K562 (cell line): ENCODE data around the gene EOGT. TPM values are rescaled to one million over a fixed set of nuclear protein-coding genes. Genes with fewer than 3 reads are reported as not detected.

Source experiments
- ATAC-seq: fragments of 200-7000 bp; cut with Tn5 transposase; 3 replicates; pipeline ENCODE4 v1.9.1; 2020; ENCODE audit warnings: moderate library complexity
- BruUV-seq: library from RNA; stranded (reverse); fragments of 400-500 nt; replicated peaks from 2 replicates; lab custom pipeline; 2021; lab: Mats Ljungman, UMichigan
- CTCF ChIA-PET: fragments of 300-600 bp; formaldehyde crosslinking; extraction: SDS; loops from one replicate; lab custom pipeline; 2021; ENCODE audit warnings: low intra/inter-chr PET ratio; lab: Yijun Ruan, JAX
- POLR2A ChIA-PET: fragments of 300-600, 350-650 bp; sonication (Branson Sonifier 250); formaldehyde crosslinking; extraction: SDS; loops from one replicate; lab custom pipeline; 2021; ENCODE audit warnings: antibody characterized with exemption, inconsistent platforms; lab: Yijun Ruan, JAX
- DNase-seq, 4 experiments: peaks; one replicate each; pipeline versions ENCODE4 v3.0.0 to v3.0.0-alpha.2; 2011 to 2018; ENCODE audit warnings: low spot score in 3 of 4, mixed read lengths in 3 of 4; ENCODE audit errors: extremely low read depth in 1 of 4
- FAIRE-seq: peaks from 2 replicates; lab custom pipeline; 2011; peaks lifted over from hg19 to GRCh38; lab: Jason Lieb, UNC
- H2AFZ ChIP-seq: 2 replicates; pipeline ENCODE4 v1.6.0; 2011; ENCODE audit warnings: low read depth, low read length, control low read depth, inconsistent platforms
- H3K27ac ChIP-seq: fragments of 200-600 bp; 3 replicates; pipeline ENCODE4 v1.8.0; 2011; ENCODE audit warnings: low read depth, mild to moderate bottlenecking, control low read depth, inconsistent platforms, low read length, moderate library complexity, mixed read lengths; ENCODE audit errors: extremely low read depth
- H3K27me3 ChIP-seq, 2 experiments: fragments of 300-600 bp in 1 of 2; 2 replicates in 1 of 2; 3 replicates in 1 of 2; pipeline versions ENCODE4 v1.6.0 to v1.8.0; 2011; ENCODE audit warnings: inconsistent platforms in 2 of 2, low read length in 2 of 2, mild to moderate bottlenecking in 1 of 2, mixed read lengths in 1 of 2, moderate library complexity in 1 of 2; ENCODE audit not compliant: control insufficient read depth in 2 of 2, insufficient read depth in 2 of 2
- H3K36me3 ChIP-seq: fragments of 300-600 bp; 3 replicates; pipeline ENCODE4 v1.8.0; 2011; ENCODE audit warnings: mild to moderate bottlenecking, low read length, inconsistent platforms; ENCODE audit not compliant: control insufficient read depth, insufficient read depth
- H3K4me1 ChIP-seq, 2 experiments: fragments of 200-600 bp in 1 of 2; replicated peaks in 1 of 2; 2 replicates in 1 of 2; 3 replicates in 1 of 2; pipeline versions ENCODE4 v1.5.1 to v1.8.0; 2011; ENCODE audit warnings: inconsistent platforms in 2 of 2, low read length in 2 of 2, mild to moderate bottlenecking in 1 of 2, mixed read lengths in 1 of 2, moderate library complexity in 1 of 2; ENCODE audit not compliant: control insufficient read depth in 2 of 2, insufficient read depth in 2 of 2
- H3K4me2 ChIP-seq: 2 replicates; pipeline ENCODE4 v1.6.1; 2011; ENCODE audit warnings: low read length, control low read depth, inconsistent platforms, mixed read lengths; ENCODE audit not compliant: insufficient read depth
- H3K4me3 ChIP-seq: fragments of 200-600 bp; sonication (generic), shearing (Covaris generic); 2 replicates; pipeline ENCODE4 v1.5.1; 2016; ENCODE audit warnings: control low read depth, inconsistent platforms
- H3K79me2 ChIP-seq: fragments of 200-600 bp; 3 replicates; pipeline ENCODE4 v1.8.0; 2011; ENCODE audit warnings: low read length, inconsistent platforms; ENCODE audit not compliant: control insufficient read depth, insufficient read depth
- H3K9ac ChIP-seq, 2 experiments: 2 replicates each; pipeline versions ENCODE4 v1.6.0 to v1.6.1; 2011; ENCODE audit warnings: low read depth in 2 of 2, low read length in 2 of 2, control low read depth in 1 of 2, inconsistent platforms in 1 of 2, mild to moderate bottlenecking in 1 of 2, mixed read lengths in 1 of 2; ENCODE audit not compliant: insufficient read depth in 1 of 2
- H3K9me1 ChIP-seq: one replicate; pipeline ENCODE4 v1.6.0; 2011; ENCODE audit warnings: inconsistent platforms, mild to moderate bottlenecking, low read length, moderate library complexity; ENCODE audit not compliant: control insufficient read depth, insufficient read depth
- H3K9me3 ChIP-seq: replicated peaks from 2 replicates; pipeline ENCODE4 v1.5.1; 2011; ENCODE audit warnings: low read depth, low read length, inconsistent platforms; ENCODE audit not compliant: control insufficient read depth, insufficient read depth
- H4K20me1 ChIP-seq: replicated peaks from 2 replicates; pipeline ENCODE4 v1.6.1; 2011; ENCODE audit warnings: low read length, inconsistent platforms, mixed read lengths; ENCODE audit not compliant: control insufficient read depth, insufficient read depth
- DDX20 ChIP-seq: fragments of 450-650 bp; IDR thresholded peaks from 2 replicates; pipeline ENCODE4 v1.6.1; 2016; ENCODE audit warnings: missing genetic modification characterization, low read depth, mild to moderate bottlenecking, missing compliant biosample characterization, moderate library complexity
- ELF1 ChIP-seq: fragments of 200-800 bp; sonication (Bioruptor generic); IDR thresholded peaks from 2 replicates; pipeline ENCODE4 v1.6.1; 2016; ENCODE audit warnings: missing genetic modification characterization, missing compliant biosample characterization
- ERF ChIP-seq: fragments of 450-650 bp; formaldehyde crosslinking; IDR thresholded peaks from 2 replicates; pipeline ENCODE4 v1.4.0; 2020; ENCODE audit warnings: mild to moderate bottlenecking, mixed read lengths
- FOXJ2 ChIP-seq: fragments of 200-800 bp; sonication (Bioruptor generic); IDR thresholded peaks from 2 replicates; pipeline ENCODE4 v1.6.1; 2016; ENCODE audit warnings: missing genetic modification characterization, missing compliant biosample characterization
- FOXK2 ChIP-seq, 2 experiments: fragments of 450-650 bp; IDR thresholded peaks in 1 of 2; conservative IDR thresholded peaks in 1 of 2; 2 replicates each; pipeline ENCODE4 v1.6.1; 2016; ENCODE audit warnings: low read depth in 2 of 2, mild to moderate bottlenecking in 1 of 2
- HCFC1 ChIP-seq: IDR thresholded peaks from 2 replicates; pipeline ENCODE4 v1.6.1; 2012; ENCODE audit warnings: low read depth, low read length, improper control_type of control experiment
- HEY1 ChIP-seq: fragments of 250-450 bp; sonication (Bioruptor Pico); IDR thresholded peaks from 2 replicates; pipeline ENCODE4 v1.5.0; 2020; ENCODE audit warnings: mild to moderate bottlenecking, moderate library complexity, borderline replicate concordance
- KAT7 ChIP-seq: sonication (generic); formaldehyde crosslinking; IDR thresholded peaks from 2 replicates; pipeline ENCODE4 v1.8.0; 2022; ENCODE audit warnings: missing genetic modification reagents, mild to moderate bottlenecking, borderline replicate concordance
- L3MBTL2 ChIP-seq: fragments of 450-650 bp; IDR thresholded peaks from 2 replicates; pipeline ENCODE4 v1.6.1; 2016; ENCODE audit warnings: mild to moderate bottlenecking, moderate library complexity
- MLX ChIP-seq, 2 experiments: fragments of 450-650 bp in 1 of 2; sonication (generic) in 1 of 2; formaldehyde crosslinking; conservative IDR thresholded peaks; 2 replicates each; pipeline versions ENCODE4 v1.4.0 to v1.8.1; 2020 to 2022; ENCODE audit warnings: mild to moderate bottlenecking in 1 of 2, missing genetic modification reagents in 1 of 2
- NCOA1 ChIP-seq: fragments of 450-650 bp; IDR thresholded peaks from 2 replicates; pipeline ENCODE4 v1.6.1; 2016; ENCODE audit warnings: low read depth
- NFE2 ChIP-seq: IDR thresholded peaks from 2 replicates; pipeline ENCODE4 v1.6.1; 2014; ENCODE audit warnings: antibody characterized with exemption, low read depth
- SPI1 ChIP-seq: IDR thresholded peaks from 2 replicates; pipeline ENCODE4 v1.6.1; 2011; ENCODE audit warnings: low read depth, low read length, control low read depth, borderline replicate concordance
- TEAD4 ChIP-seq, 2 experiments: sonication (generic) in 1 of 2; formaldehyde crosslinking in 1 of 2; IDR thresholded peaks; 2 replicates each; pipeline versions ENCODE4 v1.6.1 to v1.8.0; 2012 to 2022; ENCODE audit warnings: borderline replicate concordance in 1 of 2, inconsistent platforms in 1 of 2, low read length in 1 of 2, mild to moderate bottlenecking in 1 of 2, missing genetic modification reagents in 1 of 2
- ZNF23 ChIP-seq: fragments of 250-450 bp; sonication (Bioruptor Pico); IDR thresholded peaks from 2 replicates; pipeline ENCODE4 v1.4.0; 2020; ENCODE audit warnings: mild to moderate bottlenecking
- ZNF282 ChIP-seq: sonication (generic); formaldehyde crosslinking; IDR thresholded peaks from 2 replicates; pipeline ENCODE4 v1.8.1; 2023; ENCODE audit warnings: missing genetic modification reagents
- WGBS: fragments of 100-300 bp; shearing (Covaris generic); methylation state at CpG from one replicate; pipeline ENCODE4 v1.1.6; 2016; ENCODE audit warnings: low coverage, mixed read lengths; ENCODE audit not compliant: insufficient coverage; ENCODE audit errors: missing lambda C conversion rate; 5-methylcytosine and 5-hydroxymethylcytosine counted together
- in situ Hi-C: fragments of 300-500 bp; cut with MboI; formaldehyde crosslinking; loops from 4 replicates; pipeline ENCODE4 v1.15.0; 2018; ENCODE audit warnings: inconsistent platforms, mixed read lengths
- intact Hi-C: fragments of 100-400 bp; cut with micrococcal nuclease; formaldehyde crosslinking; loops from 2 replicates; pipeline ENCODE4 v1.14.2; 2022
- polyA plus RNA-seq, 8 experiments: library from polyadenylated mRNA; depleted of rRNA in 4 of 8; stranded (reverse) in 5 of 8; unstranded in 3 of 8; fragments of >200 nt; fragmentation: Nextera tagmentation in 2 of 8; fragmentation: Illumina TruSeq in 1 of 8; extraction: Ambion mirVana in 2 of 8; extraction: Trizol in 1 of 8; gene quantifications; 2 replicates each; pipeline versions ENCODE4 v1.2.1 to v1.2.3, GENCODE V29; 2011 to 2014; ENCODE audit warnings: inconsistent platforms in 1 of 8, missing spikeins in 1 of 8
- total RNA-seq, 7 experiments: library from RNA; depleted of rRNA in 6 of 7; stranded (reverse); fragments of >200 nt in 6 of 7; fragmentation: Illumina TruSeq in 2 of 7; extraction: Trizol in 2 of 7; gene quantifications; 2 replicates each; pipeline versions ENCODE4 v1.2.1 to v1.2.3, GENCODE V29; 2011 to 2021; ENCODE audit warnings: low replicate concordance in 1 of 7

Gene EOGT
- total and polyA plus RNA-seq, 9 of the 15 experiments (the other 6 are each of a cell fraction or from before 2014, with no cell fraction given): 3.6 to 17.9 (median 7.4) TPM

DNA sequence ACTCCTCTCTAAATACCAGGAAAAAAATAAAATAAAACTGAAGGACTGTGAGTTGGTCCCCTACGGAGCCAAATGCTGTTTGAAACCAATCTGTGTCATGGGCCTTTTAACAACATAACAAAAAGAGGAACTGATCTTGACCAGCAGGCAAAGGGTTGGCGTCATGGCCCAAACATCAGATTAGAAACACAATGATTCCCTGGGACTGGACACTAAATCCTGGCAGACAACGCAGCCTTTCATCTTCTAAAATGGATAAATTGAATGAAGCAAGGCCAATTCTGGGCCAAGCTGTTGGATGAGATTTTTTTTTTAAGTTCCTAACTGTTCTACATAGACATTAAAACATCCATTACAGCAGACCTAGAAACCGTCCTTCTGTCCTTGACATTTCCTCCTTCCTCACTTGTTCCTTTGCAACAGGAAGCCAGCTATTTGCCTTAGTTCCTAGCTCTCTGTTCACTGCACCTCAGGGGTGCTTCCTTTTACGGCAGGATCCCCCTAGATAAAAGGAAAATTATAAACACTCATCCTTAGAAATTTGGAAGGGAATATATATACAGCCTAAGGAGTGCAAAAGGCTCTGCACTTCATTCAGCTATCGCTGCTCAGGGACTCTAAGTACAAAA is 59.6 kb downstream of the EOGT start:
- in situ Hi-C loops: no loop called here
- ChIA-PET POLR2A (interaction anchor here (1.0 kb wide), 1 partner anchor 11 kb away, joined by 3 read pairs; no protein-coding TSS in a partner anchor), CTCF (no interaction called here)
- intact Hi-C loops: no loop called here
- no peak overlapping the region for H2AFZ ChIP-seq
- no peak for FAIRE-seq
- no peak overlapping the region for H3K4me2 ChIP-seq
- H4K20me1 ChIP-seq: no peaks in the 10 kb centered on the region
- H3K27ac ChIP-seq: no peak overlapping the region
- H3K36me3 ChIP-seq: no peaks in the 10 kb centered on the region
- peak; percentile 94 for TF ChIP-seq SPI1
- TF ChIP-seq NFE2: no peak
- no peak for TF ChIP-seq ZNF23
- TF ChIP-seq FOXK2 (conservative IDR thresholded peaks at IDR 0.05 in 1 of 2, IDR thresholded peaks at IDR 0.05 in 1 of 2; ENCODE audit: low read depth in 2 of 2): no peak
- H3K4me3 ChIP-seq: no peak overlapping the region
- no peaks in the 10 kb centered on the region for H3K9me3 ChIP-seq
- no peak for ATAC-seq
- no peaks in the 10 kb centered on the region for H3K4me1 ChIP-seq
- no TSS peak for BruUV-seq
- H3K9ac ChIP-seq: no peak overlapping the region
- H3K79me2 ChIP-seq: no peaks in the 10 kb centered on the region
- no peaks in the 10 kb centered on the region; a peak in 1 of 5 replicates for H3K27me3 ChIP-seq
- no peak for DNase-seq
- 0% methylated on average over 6 of the region's 6 CpGs for WGBS
- no peaks in the 10 kb centered on the region for H3K9me1 ChIP-seq

DNA sequence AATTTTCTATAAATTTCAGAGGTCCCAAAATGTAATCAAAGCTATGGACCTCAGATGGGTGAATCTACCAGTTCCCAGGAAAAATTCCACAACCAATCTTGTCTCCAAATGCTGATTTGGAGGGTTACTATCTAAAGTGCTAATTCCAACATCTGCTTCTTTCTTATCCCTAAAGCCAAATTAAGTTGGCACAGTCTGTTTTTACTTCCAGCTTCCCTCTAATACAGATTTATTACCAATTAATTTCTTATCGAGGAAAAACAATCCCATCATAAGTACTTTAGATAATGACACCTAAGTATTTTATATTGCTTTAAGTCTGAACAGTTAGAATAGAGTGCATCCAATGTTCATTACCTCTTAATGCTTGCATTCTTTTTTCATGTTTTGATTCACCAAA is 68.3 kb downstream of the EOGT start:
- intact Hi-C loops: no loop called here
- ATAC-seq (no peak), FAIRE-seq (no peak), DNase-seq (no peak)
- no TSS peak for BruUV-seq
- no peaks in the 10 kb centered on the region for H3K79me2 ChIP-seq
- no peak for TF ChIP-seq ELF1
- no peak for TF ChIP-seq MLX (CRISPR knock-in tag; conservative IDR thresholded peaks at IDR 0.05)
- no peak for TF ChIP-seq HEY1 (CRISPR knock-in tag)
- no peak for TF ChIP-seq HCFC1
- TF ChIP-seq ZNF282: no peak
- no peak for TF ChIP-seq FOXJ2 (tag)
- TF ChIP-seq DDX20: no peak
- TF ChIP-seq L3MBTL2: no peak
- no peak for TF ChIP-seq KAT7 (CRISPR knock-in tag)
- no peak for TF ChIP-seq NCOA1
- TF ChIP-seq ERF: no peak
- no peak for TF ChIP-seq TEAD4 (IDR thresholded peaks at IDR 0.05; ENCODE audit: low read length)
- no peak for TF ChIP-seq TEAD4 (CRISPR knock-in tag; IDR thresholded peaks at IDR 0.05; ENCODE audit: borderline replicate concordance)
- no peak overlapping the region for H3K4me2 ChIP-seq
- no peaks in the 10 kb centered on the region for H3K27me3 ChIP-seq
- H3K4me1 ChIP-seq: no peaks in the 10 kb centered on the region
- H3K9me1 ChIP-seq: no peaks in the 10 kb centered on the region
- H3K27ac ChIP-seq: no peak overlapping the region
- in situ Hi-C loops: no loop called here
- H4K20me1 ChIP-seq: no peaks in the 10 kb centered on the region
- ChIA-PET POLR2A (no interaction called here), CTCF (no interaction called here)
- H3K36me3 ChIP-seq: no peaks in the 10 kb centered on the region
- H2AFZ ChIP-seq: no peak overlapping the region
- no peak overlapping the region for H3K9ac ChIP-seq
- H3K4me3 ChIP-seq: no peak overlapping the region
- H3K9me3 ChIP-seq: no peaks in the 10 kb centered on the region
- 0% methylated on average over 1 of the region's 1 CpG for WGBS
